HFF-Myc (cell line): Measurements from ENCODE around the gene CYB5RL.

Experiments
- DNase-seq: peaks from one replicate; pipeline ENCODE4 v3.0.0-alpha.2; 2011; ENCODE audit warnings: low read depth; ENCODE audit errors: extremely low read depth
- H3K4me3 ChIP-seq: replicated peaks from 2 replicates; pipeline ENCODE4 v1.5.1; 2011; ENCODE audit warnings: low read depth, mild to moderate bottlenecking, control low read depth, low read length
- TF ChIP-seq, protein P1 (sequence below): IDR thresholded peaks from 2 replicates; pipeline ENCODE4 v1.5.1; 2012; ENCODE audit warnings: mild to moderate bottlenecking, low read depth, low read length, control low read depth; ENCODE audit errors: missing control alignments

CYB5RL gene

GRCh38 chr1:54243022-54243421 lies 43.2 kb upstream of the CYB5RL start:
- no peak for DNase-seq
- H3K4me3 ChIP-seq: no peak overlapping the region
- TF ChIP-seq, protein P1, sequence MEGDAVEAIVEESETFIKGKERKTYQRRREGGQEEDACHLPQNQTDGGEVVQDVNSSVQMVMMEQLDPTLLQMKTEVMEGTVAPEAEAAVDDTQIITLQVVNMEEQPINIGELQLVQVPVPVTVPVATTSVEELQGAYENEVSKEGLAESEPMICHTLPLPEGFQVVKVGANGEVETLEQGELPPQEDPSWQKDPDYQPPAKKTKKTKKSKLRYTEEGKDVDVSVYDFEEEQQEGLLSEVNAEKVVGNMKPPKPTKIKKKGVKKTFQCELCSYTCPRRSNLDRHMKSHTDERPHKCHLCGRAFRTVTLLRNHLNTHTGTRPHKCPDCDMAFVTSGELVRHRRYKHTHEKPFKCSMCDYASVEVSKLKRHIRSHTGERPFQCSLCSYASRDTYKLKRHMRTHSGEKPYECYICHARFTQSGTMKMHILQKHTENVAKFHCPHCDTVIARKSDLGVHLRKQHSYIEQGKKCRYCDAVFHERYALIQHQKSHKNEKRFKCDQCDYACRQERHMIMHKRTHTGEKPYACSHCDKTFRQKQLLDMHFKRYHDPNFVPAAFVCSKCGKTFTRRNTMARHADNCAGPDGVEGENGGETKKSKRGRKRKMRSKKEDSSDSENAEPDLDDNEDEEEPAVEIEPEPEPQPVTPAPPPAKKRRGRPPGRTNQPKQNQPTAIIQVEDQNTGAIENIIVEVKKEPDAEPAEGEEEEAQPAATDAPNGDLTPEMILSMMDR: no peak

GRCh38 chr1:54241364-54241763 lies 41.5 kb upstream of the CYB5RL start:
- TF ChIP-seq, protein P1: no peak
- no peak overlapping the region for H3K4me3 ChIP-seq
- DNase-seq: no peak

GRCh38 chr1:54240741-54241335 lies 41.0 kb upstream of the CYB5RL start:
- TF ChIP-seq, protein P1: no peak
- H3K4me3 ChIP-seq: no peak overlapping the region
- DNase-seq: no peak

DNA sequence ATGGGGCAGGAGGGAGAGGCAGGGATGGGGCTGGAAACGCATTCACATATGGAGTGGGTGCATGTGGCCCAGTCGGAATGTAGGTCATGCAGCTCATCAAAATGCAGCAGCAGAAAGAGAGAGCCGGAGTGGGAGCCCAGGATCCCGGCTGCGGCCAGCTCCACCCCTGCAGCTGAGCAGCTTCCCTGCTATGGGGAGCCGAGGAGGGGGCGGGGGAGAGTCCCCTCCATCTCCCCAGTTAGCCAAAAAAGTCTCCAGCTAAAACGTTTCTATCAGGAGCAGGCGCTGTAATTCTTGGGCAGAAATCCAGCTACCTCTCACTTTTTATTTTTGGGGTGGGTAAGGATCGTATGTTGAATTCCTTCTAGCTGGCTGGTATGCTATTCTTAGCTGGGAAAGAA lies 39.8 kb upstream of the CYB5RL start:
- TF ChIP-seq, protein P1: no peak
- no peak overlapping the region for H3K4me3 ChIP-seq
- no peak for DNase-seq

- DNase-seq: no peak
- no peak overlapping the region for H3K4me3 ChIP-seq
- TF ChIP-seq, protein P1: no peak
Measured at GRCh38 chr1:54239035-54239383, 39.2 kb upstream of the CYB5RL start.

GRCh38 chr1:54238353-54239034 lies 38.7 kb upstream of the CYB5RL start:
- no peak for DNase-seq
- TF ChIP-seq, protein P1: no peak
- H3K4me3 ChIP-seq: no peak overlapping the region
